Measurements from ENCODE around the gene PBRM1.
"Not testable (repeated sequence)": the region's sequence is repeated elsewhere in the genome, so short reads cannot be mapped to it uniquely, and the experiment has no call there.

PBRM1 gene

GRCh38 chr3:52681596-52681995 is 4.1 kb downstream of the PBRM1 start:
- no peak overlapping the region for H3K4me3 ChIP-seq (ENCODE audit: low read depth, low read length)
- no peak for TF ChIP-seq CTCF (IDR thresholded peaks at IDR 0.05; ENCODE audit: low read depth, low read length)

- no peak overlapping the region for H3K4me3 ChIP-seq (ENCODE audit: low read depth, low read length)
- no peak for TF ChIP-seq CTCF (IDR thresholded peaks at IDR 0.05; ENCODE audit: low read depth, low read length)
Measured at GRCh38 chr3:52679811-52680210, 5.9 kb downstream of the PBRM1 start.

- TF ChIP-seq CTCF (IDR thresholded peaks at IDR 0.05; ENCODE audit: low read depth, low read length), result no peak
- H3K4me3 ChIP-seq (ENCODE audit: low read depth, low read length), result no peak overlapping the region
Measured at GRCh38 chr3:52679199-52679538, 6.5 kb downstream of the PBRM1 start.

GRCh38 chr3:52678265-52679198 is 7.2 kb downstream of the PBRM1 start:
- TF ChIP-seq CTCF (IDR thresholded peaks at IDR 0.05; ENCODE audit: low read depth, low read length), result no peak
- H3K4me3 ChIP-seq (ENCODE audit: low read depth, low read length), result no peak overlapping the region

GRCh38 chr3:52676201-52676600 is 9.5 kb downstream of the PBRM1 start:
- H3K4me3 ChIP-seq (ENCODE audit: low read depth, low read length), result not testable (repeated sequence)

- H3K4me3 ChIP-seq (ENCODE audit: low read depth, low read length), result no peak overlapping the region
- TF ChIP-seq CTCF (IDR thresholded peaks at IDR 0.05; ENCODE audit: low read depth, low read length), result no peak
Measured at GRCh38 chr3:52671676-52672075, 14.0 kb downstream of the PBRM1 start.

- no peak for TF ChIP-seq CTCF (IDR thresholded peaks at IDR 0.05; ENCODE audit: low read depth, low read length)
Measured at GRCh38 chr3:52670621-52671521, 14.8 kb downstream of the PBRM1 start.

More at GRCh38 chr3:52670621-52671521, 14.8 kb downstream of the PBRM1 start:
- peak overlapping the region; percentile 33 for H3K4me3 ChIP-seq (ENCODE audit: low read depth, low read length)
